ENCODE results near the gene SLC48A1. TPM values are rescaled to one million over a fixed set of nuclear protein-coding genes. Genes with fewer than 3 reads are reported as not detected.

Gene SLC48A1
- total and polyA plus RNA-seq, 10 of the 15 experiments (the other 5 are each of a cell fraction or from before 2014, with no cell fraction given): 1.1 to 4.9 (median 1.9) TPM

DNA sequence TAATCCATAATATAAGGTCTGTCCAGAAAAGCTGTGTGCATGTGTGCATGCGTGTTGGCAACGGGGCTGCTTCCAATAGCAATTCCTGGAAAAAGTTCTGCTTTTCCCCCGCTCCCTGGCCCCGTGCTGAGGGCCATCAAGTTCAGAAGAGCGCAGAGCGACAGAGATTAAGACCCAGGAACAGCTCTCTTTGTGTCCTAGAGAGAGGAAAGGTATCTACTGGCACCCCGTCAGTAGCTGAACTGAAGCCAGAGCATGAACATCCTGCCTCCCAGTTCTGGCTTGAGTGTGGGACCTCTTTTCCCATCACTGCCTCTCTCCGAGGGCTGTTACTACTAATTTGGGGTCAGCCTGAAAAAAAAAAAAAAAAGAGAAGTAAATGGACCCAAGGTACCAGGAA is 31.1 kb downstream of the SLC48A1 start (continued):
- TF ChIP-seq, protein P1, sequence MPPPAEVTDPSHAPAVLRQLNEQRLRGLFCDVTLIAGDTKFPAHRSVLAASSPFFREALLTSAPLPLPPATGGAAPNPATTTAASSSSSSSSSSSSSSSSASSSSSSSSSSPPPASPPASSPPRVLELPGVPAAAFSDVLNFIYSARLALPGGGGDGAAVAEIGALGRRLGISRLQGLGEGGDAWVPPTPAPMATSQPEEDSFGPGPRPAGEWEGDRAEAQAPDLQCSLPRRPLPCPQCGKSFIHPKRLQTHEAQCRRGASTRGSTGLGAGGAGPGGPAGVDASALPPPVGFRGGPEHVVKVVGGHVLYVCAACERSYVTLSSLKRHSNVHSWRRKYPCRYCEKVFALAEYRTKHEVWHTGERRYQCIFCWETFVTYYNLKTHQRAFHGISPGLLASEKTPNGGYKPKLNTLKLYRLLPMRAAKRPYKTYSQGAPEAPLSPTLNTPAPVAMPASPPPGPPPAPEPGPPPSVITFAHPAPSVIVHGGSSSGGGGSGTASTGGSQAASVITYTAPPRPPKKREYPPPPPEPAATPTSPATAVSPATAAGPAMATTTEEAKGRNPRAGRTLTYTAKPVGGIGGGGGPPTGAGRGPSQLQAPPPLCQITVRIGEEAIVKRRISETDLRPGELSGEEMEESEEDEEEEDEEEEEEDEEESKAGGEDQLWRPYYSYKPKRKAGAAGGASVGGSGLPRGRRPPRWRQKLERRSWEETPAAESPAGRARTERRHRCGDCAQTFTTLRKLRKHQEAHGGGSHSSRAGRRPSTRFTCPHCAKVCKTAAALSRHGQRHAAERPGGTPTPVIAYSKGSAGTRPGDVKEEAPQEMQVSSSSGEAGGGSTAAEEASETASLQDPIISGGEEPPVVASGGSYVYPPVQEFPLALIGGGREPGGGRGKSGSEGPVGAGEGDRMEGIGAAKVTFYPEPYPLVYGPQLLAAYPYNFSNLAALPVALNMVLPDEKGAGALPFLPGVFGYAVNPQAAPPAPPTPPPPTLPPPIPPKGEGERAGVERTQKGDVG (CRISPR knock-in tag; IDR thresholded peaks at IDR 0.05): no peak

DNA sequence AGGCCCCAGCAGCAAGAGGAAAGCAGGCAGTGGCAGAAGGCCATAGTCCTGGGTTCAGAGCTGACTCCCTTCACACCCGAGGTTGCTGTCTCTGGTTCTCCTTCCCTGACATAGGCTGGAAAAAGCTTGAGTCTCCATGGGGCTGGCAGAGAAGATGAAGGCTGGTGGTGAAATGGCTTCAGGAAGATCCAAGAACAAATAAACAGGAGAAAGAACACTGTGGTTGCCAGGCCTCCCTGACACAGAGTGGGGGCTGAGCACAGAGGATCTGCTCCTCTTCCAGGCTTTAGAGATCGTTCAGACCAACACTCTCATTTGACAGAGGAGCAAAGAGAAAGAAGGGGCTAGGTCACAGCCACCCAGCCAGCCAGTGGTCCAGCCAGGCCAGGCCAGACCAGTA is 32.4 kb downstream of the SLC48A1 start:
- Histone ChIP-seq H3K4me1 (ENCODE audit: control insufficient read depth, insufficient read depth, low read length) (peaks cover 45% of the 10 kb centered on the region), H2AFZ (ENCODE audit: control insufficient read depth, low read depth, low read length) (no peak overlapping the region), H3K36me3 (ENCODE audit: control insufficient read depth in 2 of 2, insufficient read depth in 2 of 2, low read length in 1 of 2) (no peaks in the 10 kb centered on the region; a peak in 1 of 4 replicates), H3K9me3 (replicated peaks; ENCODE audit: control insufficient read depth, insufficient read depth, low read length) (no peaks in the 10 kb centered on the region), H4K20me1 (ENCODE audit: control insufficient read depth, insufficient read depth) (no peaks in the 10 kb centered on the region), H3K4me2 (ENCODE audit: control insufficient read depth, insufficient read depth) (no peak overlapping the region), H3K4me3 (no peak overlapping the region), H3K79me2 (ENCODE audit: control insufficient read depth, insufficient read depth, low read length) (peaks cover 6% of the 10 kb centered on the region), H3K27me3 (replicated peaks in 1 of 2; ENCODE audit: control insufficient read depth in 2 of 2, insufficient read depth in 2 of 2, low read length in 1 of 2) (no peaks in the 10 kb centered on the region; a peak in 1 of 4 replicates), H3K9ac (ENCODE audit: control insufficient read depth, insufficient read depth, low read length) (no peak overlapping the region), H3K27ac (ENCODE audit: control insufficient read depth, insufficient read depth) (no peak overlapping the region)
- WGBS (ENCODE audit: insufficient coverage, insufficient replicate concordance, low lambda C conversion rate, missing lambda C conversion rate): 61% methylated on average over 2 of the region's 2 CpGs
- in situ Hi-C loops (cut with MboI): no loop called here
- no peak for FAIRE-seq
- ChIA-PET POLR2A (no interaction called here), SMC1A (ENCODE audit: uncharacterized antibody, unreplicated experiment) (interaction anchor here (3.1 kb wide), 2 partner anchors 7 to 33 kb away, joined by 13 to 14 read pairs; no protein-coding TSS in a partner anchor), RAD21 (ENCODE audit: unreplicated experiment) (interaction anchor here (1.2 kb wide), 1 partner anchor 26 kb away, joined by 4 read pairs; no protein-coding TSS in a partner anchor), CTCF (interaction anchor here (2.0 kb wide), 1 partner anchor 32 kb away, joined by 9 read pairs; no protein-coding TSS in a partner anchor)
- intact Hi-C loops (cut with micrococcal nuclease; ENCODE audit: unreplicated experiment): no loop called here
- TF ChIP-seq YBX1 (IDR thresholded peaks at IDR 0.05): no peak
- no peak for TF ChIP-seq IKZF1 (conservative IDR thresholded peaks at IDR 0.05)
- TF ChIP-seq, protein P2, sequence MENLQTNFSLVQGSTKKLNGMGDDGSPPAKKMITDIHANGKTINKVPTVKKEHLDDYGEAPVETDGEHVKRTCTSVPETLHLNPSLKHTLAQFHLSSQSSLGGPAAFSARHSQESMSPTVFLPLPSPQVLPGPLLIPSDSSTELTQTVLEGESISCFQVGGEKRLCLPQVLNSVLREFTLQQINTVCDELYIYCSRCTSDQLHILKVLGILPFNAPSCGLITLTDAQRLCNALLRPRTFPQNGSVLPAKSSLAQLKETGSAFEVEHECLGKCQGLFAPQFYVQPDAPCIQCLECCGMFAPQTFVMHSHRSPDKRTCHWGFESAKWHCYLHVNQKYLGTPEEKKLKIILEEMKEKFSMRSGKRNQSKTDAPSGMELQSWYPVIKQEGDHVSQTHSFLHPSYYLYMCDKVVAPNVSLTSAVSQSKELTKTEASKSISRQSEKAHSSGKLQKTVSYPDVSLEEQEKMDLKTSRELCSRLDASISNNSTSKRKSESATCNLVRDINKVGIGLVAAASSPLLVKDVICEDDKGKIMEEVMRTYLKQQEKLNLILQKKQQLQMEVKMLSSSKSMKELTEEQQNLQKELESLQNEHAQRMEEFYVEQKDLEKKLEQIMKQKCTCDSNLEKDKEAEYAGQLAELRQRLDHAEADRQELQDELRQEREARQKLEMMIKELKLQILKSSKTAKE (IDR thresholded peaks at IDR 0.05; ENCODE audit: low read depth, poor library complexity, severe bottlenecking): no peak
- no peak for TF ChIP-seq ZNF207 (IDR thresholded peaks at IDR 0.05; ENCODE audit: borderline replicate concordance)
- no peak for TF ChIP-seq RBBP5 (conservative IDR thresholded peaks at IDR 0.05)
- TF ChIP-seq STAT1 (conservative IDR thresholded peaks at IDR 0.05): no peak
- no TSS peak for BruUV-seq (replicated peaks)
- DNase-seq (ENCODE audit: low read depth, low spot score): no peak
- no peak for ATAC-seq
